HFF-Myc (cell line): ENCODE results near the gene ATF6.

Experiments
- DNase-seq: peaks from one replicate; pipeline ENCODE4 v3.0.0-alpha.2; 2011; ENCODE audit warnings: low read depth; ENCODE audit errors: extremely low read depth
- H3K4me3 ChIP-seq: replicated peaks from 2 replicates; pipeline ENCODE4 v1.5.1; 2011; ENCODE audit warnings: low read depth, mild to moderate bottlenecking, control low read depth, low read length
- CTCF ChIP-seq: IDR thresholded peaks from 2 replicates; pipeline ENCODE4 v1.5.1; 2012; ENCODE audit warnings: mild to moderate bottlenecking, low read depth, low read length, control low read depth; ENCODE audit errors: missing control alignments

Gene ATF6

GRCh38 chr1:161834967-161835550 lies 68.9 kb downstream of the ATF6 start:
- DNase-seq = no peak
- no peak overlapping the region for H3K4me3 ChIP-seq
- TF ChIP-seq CTCF = no peak

- DNase-seq = peak; percentile 82
- TF ChIP-seq CTCF = no peak
- H3K4me3 ChIP-seq = no peak overlapping the region
Observed at GRCh38 chr1:161836018-161836417, 69.9 kb downstream of the ATF6 start.

GRCh38 chr1:161838362-161838761 lies 72.2 kb downstream of the ATF6 start:
- no peak for DNase-seq
- no peak for TF ChIP-seq CTCF
- H3K4me3 ChIP-seq = no peak overlapping the region

- H3K4me3 ChIP-seq = no peak overlapping the region
- no peak for TF ChIP-seq CTCF
- DNase-seq = no peak
Observed at GRCh38 chr1:161838885-161839284, 72.8 kb downstream of the ATF6 start.

- no peak for DNase-seq
- no peak overlapping the region for H3K4me3 ChIP-seq
- TF ChIP-seq CTCF = no peak
Observed at GRCh38 chr1:161839591-161839990, 73.5 kb downstream of the ATF6 start.

- no peak for DNase-seq
- TF ChIP-seq CTCF = no peak
- H3K4me3 ChIP-seq = no peak overlapping the region
Observed at GRCh38 chr1:161840363-161840762, 74.2 kb downstream of the ATF6 start.

GRCh38 chr1:161843156-161843555 lies 77.0 kb downstream of the ATF6 start:
- no peak for DNase-seq
- no peak for TF ChIP-seq CTCF
- no peak overlapping the region for H3K4me3 ChIP-seq
